Sigmoid colon (tissue), 4 donors: ENCODE measurements around the gene SNX12.

ENCODE experiments used
- CTCF ChIP-seq, 4 experiments: fragments of 450-650 bp in 3 of 4; fragments of 200-600 bp in 1 of 4; IDR thresholded peaks; one replicate each; pipeline ENCODE4 v1.5.1; 2016 to 2019; ENCODE audit warnings: antibody characterized with exemption in 4 of 4, mild to moderate bottlenecking in 3 of 4, moderate library complexity in 2 of 4
- POLR2A ChIP-seq, 2 donors: fragments of 450-650 bp; IDR thresholded peaks; one replicate each; pipeline ENCODE4 v1.6.1; 2016; ENCODE audit warnings: antibody characterized with exemption in 2 of 2, mild to moderate bottlenecking in 2 of 2, moderate library complexity in 2 of 2
- POLR2AphosphoS5 ChIP-seq, 4 donors: sonication (generic); formaldehyde crosslinking; IDR thresholded peaks; one replicate each; pipeline ENCODE4 v1.6.1; 2017; ENCODE audit warnings: antibody characterized with exemption in 4 of 4

- TF ChIP-seq POLR2A (IDR thresholded peaks at IDR 0.05) = no peak
- no peak for TF ChIP-seq CTCF (IDR thresholded peaks at IDR 0.05)
- TF ChIP-seq POLR2AphosphoS5 (IDR thresholded peaks at IDR 0.05) = no peak
Observed at GRCh38 chrX:71107245-71107644, 39.1 kb upstream of the SNX12 start.
